Left renal pelvis (tissue), 4 donors: Measurements from ENCODE around the gene LIN37. TPM values are rescaled to one million over a fixed set of nuclear protein-coding genes. Genes with fewer than 3 reads are reported as not detected.

ENCODE experiments used
- DNase-seq, 4 donors: peaks; one replicate each; pipeline ENCODE4 v3.0.0-alpha.2; 2013; ENCODE audit warnings: low read depth in 4 of 4, low spot score in 3 of 4
- polyA plus RNA-seq, 4 donors: library from polyadenylated mRNA; unstranded; fragments of 120-200 nt; gene quantifications; one replicate each; pipeline ENCODE4 v1.2.1, GENCODE V29; 2013; ENCODE audit not compliant: insufficient read length in 4 of 4

LIN37 gene
- polyA plus RNA-seq, 4 donors = 6.0 to 14.2 (median 9.3) TPM

GRCh38 chr19:35733180-35734125 lies 14.9 kb upstream of the LIN37 start:
- no peak for DNase-seq

- DNase-seq = no peak
Observed at GRCh38 chr19:35734273-35734672, 14.1 kb upstream of the LIN37 start.

- no peak for DNase-seq
Observed at GRCh38 chr19:35734889-35735288, 13.5 kb upstream of the LIN37 start.

GRCh38 chr19:35736913-35737886 lies 11.2 kb upstream of the LIN37 start:
- no peak for DNase-seq

- no peak for DNase-seq
Observed at GRCh38 chr19:35738021-35738886, 10.1 kb upstream of the LIN37 start.

GRCh38 chr19:35738887-35739229 lies 9.5 kb upstream of the LIN37 start:
- no peak for DNase-seq

- DNase-seq = no peak
Observed at GRCh38 chr19:35739275-35740107, 8.9 kb upstream of the LIN37 start.

- no peak for DNase-seq
Observed at GRCh38 chr19:35740108-35740422, 8.3 kb upstream of the LIN37 start.

- peak; percentile 89 to 96 (median 92) for DNase-seq
Observed at GRCh38 chr19:35740423-35741202, 7.8 kb upstream of the LIN37 start.

- no peak for DNase-seq
Observed at GRCh38 chr19:35741203-35741515, 7.2 kb upstream of the LIN37 start.

- no peak for DNase-seq
Observed at GRCh38 chr19:35742121-35742724, 6.2 kb upstream of the LIN37 start, which contains the start of gene IGFLR1. Gene IGFLR1 (minus strand): TSS chr19:35742452. CDS start chr19:35741180, 1,272 bp downstream.

GRCh38 chr19:35743640-35744429 lies 4.5 kb upstream of the LIN37 start:
- DNase-seq = no peak

GRCh38 chr19:35744430-35745327 lies 3.7 kb upstream of the LIN37 start:
- peak; percentile 85 to 93 (median 91) for DNase-seq

GRCh38 chr19:35745328-35746086 lies 2.9 kb upstream of the LIN37 start, which contains the start of the genes PSENEN and U2AF1L4:
Gene PSENEN (plus strand): TSS chr19:35745651. CDS start chr19:35745931, 280 bp downstream.
Gene U2AF1L4 (minus strand): TSS chr19:35745418. CDS start chr19:35745391, 27 bp downstream.
- peak; percentile 98 to 99 (median 98) for DNase-seq

GRCh38 chr19:35746087-35746462 lies 2.3 kb upstream of the LIN37 start:
- no peak for DNase-seq

GRCh38 chr19:35746531-35746930 lies 1.8 kb upstream of the LIN37 start:
- DNase-seq = no peak
